IMR-90 (cell line): ENCODE data around the gene ASB4. TPM values are rescaled to one million over a fixed set of nuclear protein-coding genes. Genes with fewer than 3 reads are reported as not detected.

Source experiments
- ATAC-seq: fragments of 200-7000 bp; cut with Tn5 transposase; 2 replicates; pipeline ENCODE4 v1.9.1; 2020; ENCODE audit warnings: low read depth, mild to moderate bottlenecking, moderate library complexity
- BruUV-seq: library from RNA; stranded (reverse); fragments of 400-500 nt; replicated peaks from 2 replicates; lab custom pipeline; 2021; lab: Mats Ljungman, UMichigan
- CTCF ChIA-PET: fragments of 300-600 bp; formaldehyde crosslinking; extraction: SDS; loops from one replicate; lab custom pipeline; 2021; ENCODE audit warnings: antibody characterized with exemption; lab: Yijun Ruan, JAX
- POLR2A ChIA-PET: fragments of 300-600 bp; sonication (Branson Sonifier 250); formaldehyde crosslinking; loops from one replicate; lab custom pipeline; 2022; ENCODE audit warnings: antibody characterized with exemption; ENCODE audit not compliant: unreplicated experiment; lab: Charles Lee
- DNase-seq: peaks from one replicate; pipeline ENCODE4 v3.0.0; 2013
- H2AFZ ChIP-seq: replicated peaks from 2 replicates; pipeline ENCODE3; 2013; ENCODE audit warnings: low read length, mild to moderate bottlenecking; ENCODE audit not compliant: poor library complexity
- H2AK5ac ChIP-seq: 2 replicates; pipeline ENCODE4 v1.6.1; 2013; ENCODE audit warnings: low read depth, low read length, inconsistent platforms
- H2AK9ac ChIP-seq: replicated peaks from 2 replicates; pipeline ENCODE3; 2013; ENCODE audit warnings: mild to moderate bottlenecking, low read depth, low read length, moderate library complexity; ENCODE audit not compliant: poor library complexity
- H2BK120ac ChIP-seq: 2 replicates; pipeline ENCODE4 v1.6.1; 2013; ENCODE audit warnings: low read depth, low read length, inconsistent platforms
- H2BK15ac ChIP-seq: 3 replicates; pipeline ENCODE4 v1.6.1; 2013; ENCODE audit warnings: low read depth, low read length, inconsistent platforms
- H2BK20ac ChIP-seq: 2 replicates; pipeline ENCODE4 v1.6.1; 2013; ENCODE audit warnings: low read depth, mild to moderate bottlenecking, inconsistent platforms, low read length, moderate library complexity
- H2BK5ac ChIP-seq: 2 replicates; pipeline ENCODE4 v1.6.1; 2013; ENCODE audit warnings: mild to moderate bottlenecking, low read depth, low read length, inconsistent platforms; ENCODE audit not compliant: poor library complexity, severe bottlenecking
- H3K14ac ChIP-seq: replicated peaks from 2 replicates; pipeline ENCODE4 v1.6.1; 2013; ENCODE audit warnings: low read depth, low read length, inconsistent platforms
- H3K18ac ChIP-seq: 2 replicates; pipeline ENCODE4 v1.6.1; 2013; ENCODE audit warnings: low read depth, low read length, control low read depth
- H3K23ac ChIP-seq: 2 replicates; pipeline ENCODE4 v1.6.1; 2013; ENCODE audit warnings: low read depth, low read length, inconsistent platforms
- H3K27ac ChIP-seq: 2 replicates; pipeline ENCODE4 v1.5.1; 2013; ENCODE audit warnings: mild to moderate bottlenecking, control low read depth, low read length; ENCODE audit not compliant: insufficient read depth
- H3K27me3 ChIP-seq: 2 replicates; pipeline ENCODE4 v1.6.1; 2013; ENCODE audit warnings: low read length; ENCODE audit not compliant: control insufficient read depth, insufficient read depth
- H3K36me3 ChIP-seq: 2 replicates; pipeline ENCODE4 v1.6.1; 2013; ENCODE audit warnings: low read length, mixed read lengths; ENCODE audit not compliant: control insufficient read depth, insufficient read depth
- H3K4ac ChIP-seq: 2 replicates; pipeline ENCODE4 v1.6.1; 2013; ENCODE audit warnings: low read depth, low read length, inconsistent platforms
- H3K4me1 ChIP-seq: 2 replicates; pipeline ENCODE4 v1.6.1; 2013; ENCODE audit warnings: low read length, mixed read lengths; ENCODE audit not compliant: control insufficient read depth, insufficient read depth
- H3K4me2 ChIP-seq: 2 replicates; pipeline ENCODE4 v1.6.1; 2013; ENCODE audit warnings: low read depth, mild to moderate bottlenecking, control low read depth, low read length, moderate library complexity
- H3K4me3 ChIP-seq: 2 replicates; pipeline ENCODE4 v1.5.1; 2013; ENCODE audit warnings: low read depth, mild to moderate bottlenecking, control low read depth, low read length, moderate library complexity; ENCODE audit not compliant: insufficient read depth
- H3K56ac ChIP-seq: 2 replicates; pipeline ENCODE4 v1.6.1; 2013; ENCODE audit warnings: low read length, inconsistent platforms; ENCODE audit not compliant: insufficient read depth; ENCODE audit errors: extremely low read depth
- H3K79me1 ChIP-seq, 2 experiments: 2 replicates each; pipeline ENCODE4 v1.6.1; 2013; ENCODE audit warnings: low read length in 2 of 2, inconsistent platforms in 1 of 2, low read depth in 1 of 2
- H3K9ac ChIP-seq: 2 replicates; pipeline ENCODE4 v1.6.1; 2013; ENCODE audit warnings: low read depth, low read length, control low read depth
- H3K9me1 ChIP-seq: 2 replicates; pipeline ENCODE4 v1.6.1; 2013; ENCODE audit warnings: low read length, inconsistent platforms; ENCODE audit not compliant: insufficient read depth
- H3K9me3 ChIP-seq: 2 replicates; pipeline ENCODE4 v1.6.1; 2013; ENCODE audit warnings: low read length; ENCODE audit not compliant: control insufficient read depth, insufficient read depth
- H4K20me1 ChIP-seq: 2 replicates; pipeline ENCODE4 v1.6.1; 2013; ENCODE audit warnings: low read length, inconsistent platforms; ENCODE audit not compliant: insufficient read depth
- H4K5ac ChIP-seq: 2 replicates; pipeline ENCODE4 v1.6.1; 2013; ENCODE audit warnings: mild to moderate bottlenecking, low read depth, low read length, control low read depth
- H4K8ac ChIP-seq, 2 experiments: 2 replicates each; pipeline ENCODE4 v1.6.1; 2013; ENCODE audit warnings: low read depth in 2 of 2, low read length in 2 of 2, control low read depth in 1 of 2, inconsistent platforms in 1 of 2
- H4K91ac ChIP-seq: 2 replicates; pipeline ENCODE4 v1.6.1; 2013; ENCODE audit warnings: low read depth, low read length, inconsistent platforms; ENCODE audit not compliant: insufficient read depth
- BHLHE40 ChIP-seq: fragments of 150-350 bp; IDR thresholded peaks from 2 replicates; pipeline ENCODE4 v1.6.1; 2016; ENCODE audit warnings: mild to moderate bottlenecking, low read depth, low read length
- ELK1 ChIP-seq: fragments of 150-350 bp; IDR thresholded peaks from 2 replicates; pipeline ENCODE4 v1.6.1; 2016; ENCODE audit warnings: low read depth, mild to moderate bottlenecking, low read length, moderate library complexity, borderline replicate concordance
- MAFK ChIP-seq: IDR thresholded peaks from 2 replicates; pipeline ENCODE4 v1.6.1; 2012; ENCODE audit warnings: low read depth, low read length, improper control_type of control experiment
- MAZ ChIP-seq: IDR thresholded peaks from 2 replicates; pipeline ENCODE4 v1.6.1; 2012; ENCODE audit warnings: low read depth, mild to moderate bottlenecking, low read length, improper control_type of control experiment, moderate library complexity, borderline replicate concordance
- MXI1 ChIP-seq: IDR thresholded peaks from 2 replicates; pipeline ENCODE4 v1.6.1; 2012; ENCODE audit warnings: low read depth, mild to moderate bottlenecking, low read length, moderate library complexity, borderline replicate concordance
- NFE2L2 ChIP-seq: fragments of 150-350 bp; IDR thresholded peaks from 2 replicates; pipeline ENCODE4 v1.6.1; 2016; ENCODE audit warnings: low read depth, mild to moderate bottlenecking, low read length
- RAD21 ChIP-seq: IDR thresholded peaks from 2 replicates; pipeline ENCODE4 v1.6.1; 2012; ENCODE audit warnings: low read length, improper control_type of control experiment
- RCOR1 ChIP-seq: IDR thresholded peaks from 2 replicates; pipeline ENCODE4 v1.6.1; 2012; ENCODE audit warnings: mild to moderate bottlenecking, low read length, improper control_type of control experiment; ENCODE audit not compliant: insufficient replicate concordance
- RFX5 ChIP-seq: IDR thresholded peaks from 2 replicates; pipeline ENCODE4 v1.8.0; 2012; ENCODE audit warnings: low read depth, mild to moderate bottlenecking, low read length, moderate library complexity
- USF2 ChIP-seq: fragments of 150-350 bp; IDR thresholded peaks from 2 replicates; pipeline ENCODE4 v1.6.1; 2017; ENCODE audit warnings: mild to moderate bottlenecking, antibody characterized with exemption, low read length, low read depth
- WGBS, 2 experiments: methylation state at CpG; one replicate each; pipeline versions ENCODE4 v1.1.5 to v1.1.7; 2013; ENCODE audit warnings: missing lambda C conversion rate in 2 of 2; ENCODE audit not compliant: insufficient read length in 1 of 2; ENCODE audit errors: extremely low coverage in 2 of 2; 5-methylcytosine and 5-hydroxymethylcytosine counted together
- dilution Hi-C: fragments of 300-500 bp; cut with HindIII; formaldehyde crosslinking; loops from one replicate; pipeline ENCODE4 v1.14.3; 2018; ENCODE audit warnings: low sequenced_read_pairs; ENCODE audit not compliant: unreplicated experiment
- in situ Hi-C: fragments of 300-500 bp; cut with MboI; formaldehyde crosslinking; loops from 3 replicates; pipeline ENCODE4 v1.14.3; 2019; ENCODE audit warnings: low sequenced_read_pairs, inconsistent platforms, mixed read lengths
- intact Hi-C: fragments of 100-400 bp; cut with micrococcal nuclease; formaldehyde crosslinking; loops from 2 replicates; pipeline ENCODE4 v1.10.0; 2022
- polyA plus RNA-seq, 3 experiments: library from polyadenylated mRNA; depleted of rRNA; stranded (reverse); fragments of >200 nt; gene quantifications; 2 replicates each; pipeline ENCODE4 v1.2.3, GENCODE V29; 2012; ENCODE audit warnings: low replicate concordance in 1 of 3
- total RNA-seq: library from RNA; depleted of rRNA; stranded (reverse); fragments of >200 nt; gene quantifications from 2 replicates; pipeline ENCODE4 v1.2.3, GENCODE V29; 2012
- TF ChIP-seq, protein P1 (sequence below): conservative IDR thresholded peaks from 2 replicates; pipeline ENCODE4 v1.5.1; 2012; ENCODE audit warnings: mild to moderate bottlenecking, low read depth, low read length, improper control_type of control experiment

The ASB4 gene
- total and polyA plus RNA-seq, 2 of the 4 experiments (the other 2 are of a cell fraction) = not detected

- no peaks in the 10 kb centered on the region for H3K79me1 ChIP-seq
- no peak overlapping the region for H2BK15ac ChIP-seq
- H4K20me1 ChIP-seq = no peaks in the 10 kb centered on the region
- no peak overlapping the region for H2AFZ ChIP-seq
- H3K27me3 ChIP-seq = peaks cover 2% of the 10 kb centered on the region
- no peaks in the 10 kb centered on the region for H3K36me3 ChIP-seq
- H4K8ac ChIP-seq = no peak overlapping the region
- no peak for DNase-seq
- H3K9ac ChIP-seq = no peak overlapping the region
- BruUV-seq = no TSS peak
- no peak for ATAC-seq
- 92% methylated on average over 2 of the region's 6 CpGs; no CpG with 5 or more reads in 1 of the 2 experiments for WGBS, 2 experiments
- no peaks in the 10 kb centered on the region for H3K9me3 ChIP-seq
- no peaks in the 10 kb centered on the region for H3K4me1 ChIP-seq
- no peak overlapping the region for H3K56ac ChIP-seq
- H3K18ac ChIP-seq = no peak overlapping the region
- H2BK120ac ChIP-seq = no peak overlapping the region
- TF ChIP-seq RFX5 (no peak), RAD21 (no peak), NFE2L2 (no peak), BHLHE40 (no peak), MAZ (no peak), USF2 (no peak), MAFK (no peak), RCOR1 (no peak), MXI1 (no peak), ELK1 (no peak)
- TF ChIP-seq, protein P1, sequence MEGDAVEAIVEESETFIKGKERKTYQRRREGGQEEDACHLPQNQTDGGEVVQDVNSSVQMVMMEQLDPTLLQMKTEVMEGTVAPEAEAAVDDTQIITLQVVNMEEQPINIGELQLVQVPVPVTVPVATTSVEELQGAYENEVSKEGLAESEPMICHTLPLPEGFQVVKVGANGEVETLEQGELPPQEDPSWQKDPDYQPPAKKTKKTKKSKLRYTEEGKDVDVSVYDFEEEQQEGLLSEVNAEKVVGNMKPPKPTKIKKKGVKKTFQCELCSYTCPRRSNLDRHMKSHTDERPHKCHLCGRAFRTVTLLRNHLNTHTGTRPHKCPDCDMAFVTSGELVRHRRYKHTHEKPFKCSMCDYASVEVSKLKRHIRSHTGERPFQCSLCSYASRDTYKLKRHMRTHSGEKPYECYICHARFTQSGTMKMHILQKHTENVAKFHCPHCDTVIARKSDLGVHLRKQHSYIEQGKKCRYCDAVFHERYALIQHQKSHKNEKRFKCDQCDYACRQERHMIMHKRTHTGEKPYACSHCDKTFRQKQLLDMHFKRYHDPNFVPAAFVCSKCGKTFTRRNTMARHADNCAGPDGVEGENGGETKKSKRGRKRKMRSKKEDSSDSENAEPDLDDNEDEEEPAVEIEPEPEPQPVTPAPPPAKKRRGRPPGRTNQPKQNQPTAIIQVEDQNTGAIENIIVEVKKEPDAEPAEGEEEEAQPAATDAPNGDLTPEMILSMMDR = no peak
- no peak overlapping the region for H3K4me3 ChIP-seq
- dilution Hi-C loops (no loop called here), in situ Hi-C loops (no loop called here), intact Hi-C loops (no loop called here)
- ChIA-PET CTCF (interaction anchor here (2.0 kb wide), 1 partner anchor 31 kb away, joined by 12 read pairs; no protein-coding TSS in a partner anchor), POLR2A (interaction anchor here (0.6 kb wide), 1 partner anchor 1254 kb away, joined by 4 read pairs; no protein-coding TSS in a partner anchor)
- no peak overlapping the region for H3K14ac ChIP-seq
- H3K9me1 ChIP-seq = no peaks in the 10 kb centered on the region
- no peak overlapping the region for H4K5ac ChIP-seq
- no peak overlapping the region for H2BK20ac ChIP-seq
- H3K4me2 ChIP-seq = no peak overlapping the region
- H3K23ac ChIP-seq = no peak overlapping the region
- no peak overlapping the region for H2AK9ac ChIP-seq
- no peak overlapping the region for H3K27ac ChIP-seq
- no peak overlapping the region for H2BK5ac ChIP-seq
- no peak overlapping the region for H4K91ac ChIP-seq
- H2AK5ac ChIP-seq = no peak overlapping the region; the same call in 1 of the 2 replicates
- no peak overlapping the region for H3K4ac ChIP-seq
Observed at GRCh38 chr7:95543312-95543711, 57.6 kb downstream of the ASB4 start.
